Liver (tissue), 5 donors: Measurements from ENCODE around the gene NODAL. TPM values are rescaled to one million over a fixed set of nuclear protein-coding genes. Genes with fewer than 3 reads are reported as not detected.

ENCODE experiments used
- CTCF ChIP-seq: fragments of 150-350 bp; IDR thresholded peaks from 2 replicates; pipeline ENCODE4 v1.5.1; 2017; ENCODE audit warnings: improper control_type of control experiment, low read depth, low read length; ENCODE audit not compliant: missing input control
- RAD21 ChIP-seq, 2 donors: IDR thresholded peaks; 2 replicates each; pipeline ENCODE4 v1.6.1; 2016; ENCODE audit warnings: antibody characterized with exemption in 2 of 2, mild to moderate bottlenecking in 2 of 2
- polyA plus RNA-seq, 2 donors: library from polyadenylated mRNA; stranded (reverse) in 1 of 2; unstranded in 1 of 2; fragments of 200-250 nt in 1 of 2; fragments of >200 nt in 1 of 2; fragmentation: Nextera tagmentation in 1 of 2; extraction: Ambion mirVana in 1 of 2; gene quantifications; one replicate each; pipeline versions ENCODE4 v1.2.1 to v1.2.3, GENCODE V29; 2013 to 2015
- total RNA-seq, 2 donors: library from RNA; depleted of rRNA; stranded (reverse); fragments of >200 nt; gene quantifications; one replicate each; pipeline ENCODE4 v1.2.3, GENCODE V29; 2014
- donor health status: healthy.
- donor health status: healthy.
- donor health status: healthy.

Gene NODAL
- total and polyA plus RNA-seq, 4 donors: not detected

- TF ChIP-seq CTCF (no peak), RAD21 (IDR thresholded peaks at IDR 0.05) (no peak)
Measured at GRCh38 chr10:70391654-70392053, 49.8 kb downstream of the NODAL start (continued).

Other genes starting within 250 kb of the NODAL start
- 10 to 100 TPM; 91.1 to 92.0 TPM for gene PPA1, start 208.3 kb downstream of the NODAL start, total RNA-seq
- gene PPA1, start 208.3 kb downstream of the NODAL start, polyA plus RNA-seq: 100 to 1,000 TPM; 107 to 111 TPM
- under 1 TPM in 1 of 2 donors, not detected in 1; under 0.01 TPM for gene NPFFR1, start 157.7 kb downstream of the NODAL start, total RNA-seq
- not detected for gene NPFFR1, start 157.7 kb downstream of the NODAL start, polyA plus RNA-seq
- gene LRRC20, start 59.1 kb downstream of the NODAL start, total RNA-seq: 10 to 100 TPM in 1 of 2 donors, 1 to 10 TPM in 1; 9.3 to 13.4 TPM
- 10 to 100 TPM in 1 of 2 donors, 1 to 10 TPM in 1; 8.0 to 15.5 TPM for gene LRRC20, start 59.1 kb downstream of the NODAL start, polyA plus RNA-seq
- 10 to 100 TPM; 38.3 to 70.0 TPM for gene EIF4EBP2, start 37.5 kb downstream of the NODAL start, total RNA-seq
- gene EIF4EBP2, start 37.5 kb downstream of the NODAL start, polyA plus RNA-seq: 10 to 100 TPM; 25.7 to 27.7 TPM
- 1 to 10 TPM; 1.7 to 4.2 TPM for gene PALD1, start 37.1 kb upstream of the NODAL start, total RNA-seq
- 1 to 10 TPM in 1 of 2 donors, under 1 TPM in 1; 0.72 to 1.1 TPM for gene PALD1, start 37.1 kb upstream of the NODAL start, polyA plus RNA-seq
- 1 to 10 TPM; 2.8 TPM for gene PRF1, start 161.1 kb upstream of the NODAL start, total RNA-seq
- gene PRF1, start 161.1 kb upstream of the NODAL start, polyA plus RNA-seq: 1 to 10 TPM; 2.5 to 3.1 TPM
- gene ADAMTS14, start 230.8 kb upstream of the NODAL start, total RNA-seq: under 1 TPM; 0.09 to 0.33 TPM
- under 1 TPM; 0.13 to 0.14 TPM for gene ADAMTS14, start 230.8 kb upstream of the NODAL start, polyA plus RNA-seq